Measurements from ENCODE around the gene SETD2. TPM values are rescaled to one million over a fixed set of nuclear protein-coding genes. Genes with fewer than 3 reads are reported as not detected.

The SETD2 gene
- total RNA-seq, 4 donors from 2014 or later = 54.3 to 113 (median 67.9) TPM

DNA sequence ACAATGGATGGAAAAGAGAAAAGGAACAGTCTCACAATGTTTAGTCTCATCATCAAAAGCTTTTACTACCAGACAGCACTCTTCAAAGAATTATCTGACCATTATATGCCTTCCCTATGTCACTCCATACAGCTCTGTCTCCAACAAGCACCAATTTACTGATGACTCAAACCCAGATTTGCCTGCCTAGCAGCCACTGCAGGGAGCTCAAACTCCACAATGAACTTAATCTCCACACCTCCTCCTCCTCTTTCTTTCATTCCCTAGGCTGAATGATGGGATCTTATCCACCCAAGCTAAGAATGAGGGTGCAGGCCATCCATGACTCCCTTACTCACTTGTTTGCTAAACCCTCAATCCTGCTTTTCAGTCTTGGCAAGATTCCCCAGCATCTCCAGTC lies 139.0 kb downstream of the SETD2 start:
- in situ Hi-C loops (cut with MboI; ENCODE audit: low pct_ligation_motif_present in 1 of 4, low pct_unique_long_range_greater_than_20kb in 1 of 4, low sequenced_read_pairs in 3 of 4) = loop anchor here in 3 of 4 donors (25.0 kb wide), 2 partner anchors 137 to 313 kb away; partner anchors contain the start of genes PRSS50 (in 2 of the 3), TMIE (in 2 of the 3) and SETD2 (in 1 of the 3)
- no peak for TF ChIP-seq EP300 (IDR thresholded peaks at IDR 0.05; ENCODE audit: low read depth)
- no peak for TF ChIP-seq POLR2A (IDR thresholded peaks at IDR 0.05)
- TF ChIP-seq, protein P1, sequence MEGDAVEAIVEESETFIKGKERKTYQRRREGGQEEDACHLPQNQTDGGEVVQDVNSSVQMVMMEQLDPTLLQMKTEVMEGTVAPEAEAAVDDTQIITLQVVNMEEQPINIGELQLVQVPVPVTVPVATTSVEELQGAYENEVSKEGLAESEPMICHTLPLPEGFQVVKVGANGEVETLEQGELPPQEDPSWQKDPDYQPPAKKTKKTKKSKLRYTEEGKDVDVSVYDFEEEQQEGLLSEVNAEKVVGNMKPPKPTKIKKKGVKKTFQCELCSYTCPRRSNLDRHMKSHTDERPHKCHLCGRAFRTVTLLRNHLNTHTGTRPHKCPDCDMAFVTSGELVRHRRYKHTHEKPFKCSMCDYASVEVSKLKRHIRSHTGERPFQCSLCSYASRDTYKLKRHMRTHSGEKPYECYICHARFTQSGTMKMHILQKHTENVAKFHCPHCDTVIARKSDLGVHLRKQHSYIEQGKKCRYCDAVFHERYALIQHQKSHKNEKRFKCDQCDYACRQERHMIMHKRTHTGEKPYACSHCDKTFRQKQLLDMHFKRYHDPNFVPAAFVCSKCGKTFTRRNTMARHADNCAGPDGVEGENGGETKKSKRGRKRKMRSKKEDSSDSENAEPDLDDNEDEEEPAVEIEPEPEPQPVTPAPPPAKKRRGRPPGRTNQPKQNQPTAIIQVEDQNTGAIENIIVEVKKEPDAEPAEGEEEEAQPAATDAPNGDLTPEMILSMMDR (IDR thresholded peaks at IDR 0.05) = no peak
- TF ChIP-seq POLR2AphosphoS5 (IDR thresholded peaks at IDR 0.05) = no peak
- intact Hi-C loops (cut with DNase I; ENCODE audit: low total_unique reads) = no loop called here
- Histone ChIP-seq H3K36me3 (peaks cover 0 to 3% (median 0%) of the 10 kb centered on the region in 4 donors), H3K27ac (no peak overlapping the region), H3K4me3 (no peak overlapping the region), H3K4me1 (peaks cover 8 to 22% (median 15%) of the 10 kb centered on the region in 4 donors), H3K27me3 (no peaks in the 10 kb centered on the region), H3K9me3 (no peaks in the 10 kb centered on the region)
- no peak for DNase-seq

DNA sequence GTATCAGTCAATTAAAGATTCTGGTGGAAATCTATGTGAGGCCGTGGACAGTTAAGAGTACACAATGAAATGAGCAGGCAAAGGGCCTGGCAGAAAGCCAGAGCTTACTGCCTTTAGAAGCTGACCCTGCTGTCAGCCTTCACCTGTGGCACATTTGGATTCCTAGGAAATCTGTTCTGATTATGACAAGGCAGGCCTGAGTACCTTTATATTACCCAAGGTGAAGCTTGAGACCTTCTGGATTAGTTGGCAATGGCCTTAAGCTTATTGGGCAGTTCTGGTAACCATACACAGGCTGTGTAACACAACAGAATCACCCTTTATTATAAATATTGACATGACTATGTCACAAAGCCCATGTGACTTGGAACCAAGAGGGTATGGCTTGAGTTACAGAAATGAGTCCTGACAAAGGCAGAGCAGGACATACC lies 141.3 kb downstream of the SETD2 start:
- in situ Hi-C loops (cut with MboI; ENCODE audit: low pct_ligation_motif_present in 1 of 4, low pct_unique_long_range_greater_than_20kb in 1 of 4, low sequenced_read_pairs in 3 of 4) = loop anchor here in 3 of 4 donors (25.0 kb wide), 2 partner anchors 140 to 310 kb away; partner anchors contain the start of genes PRSS50 (in 2 of the 3), TMIE (in 2 of the 3) and SETD2 (in 1 of the 3)
- no peaks in the 10 kb centered on the region for H3K9me3 ChIP-seq
- H3K36me3 ChIP-seq = peaks cover 0 to 13% (median 5%) of the 10 kb centered on the region in 4 donors
- peak overlapping the region; percentile 46 to 70 (median 54) for H3K27ac ChIP-seq
- intact Hi-C loops (cut with DNase I; ENCODE audit: low total_unique reads) = no loop called here
- no peak overlapping the region for H3K4me3 ChIP-seq
- peak; percentile 71 for DNase-seq
- TF ChIP-seq, protein P1 (IDR thresholded peaks at IDR 0.05) = no peak
- TF ChIP-seq POLR2AphosphoS5 (IDR thresholded peaks at IDR 0.05) = no peak
- TF ChIP-seq EP300 (IDR thresholded peaks at IDR 0.05; ENCODE audit: low read depth) = no peak
- TF ChIP-seq POLR2A (IDR thresholded peaks at IDR 0.05) = no peak
- no peaks in the 10 kb centered on the region for H3K27me3 ChIP-seq
- WGBS, 2 donors (ENCODE audit: low coverage in 1 of 2) = 16 to 43% methylated on average over 1 of the region's 1 CpG
- H3K4me1 ChIP-seq = peaks cover 8 to 22% (median 14%) of the 10 kb centered on the region in 4 donors

DNA sequence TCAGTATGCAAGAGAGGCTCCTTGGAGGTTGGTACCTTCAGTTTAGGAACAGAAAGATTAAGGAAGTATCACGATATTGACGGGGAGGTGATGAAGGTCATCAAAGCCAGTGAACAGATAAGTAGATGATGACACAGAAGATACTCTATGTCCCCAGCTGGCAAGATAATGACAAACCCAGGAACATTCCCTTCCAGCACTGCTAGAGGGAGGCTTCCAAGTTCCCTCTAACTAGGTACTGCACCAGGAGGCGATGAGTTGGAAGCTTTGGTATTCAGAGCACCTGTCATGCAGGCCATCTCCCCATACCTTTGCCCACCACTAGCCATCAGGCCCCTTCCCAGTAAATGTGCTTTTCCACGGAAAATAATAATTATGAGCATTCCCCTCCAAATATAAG lies 143.6 kb downstream of the SETD2 start:
- H3K4me3 ChIP-seq = no peak overlapping the region
- H3K9me3 ChIP-seq = no peaks in the 10 kb centered on the region
- intact Hi-C loops (cut with DNase I; ENCODE audit: low total_unique reads) = no loop called here
- in situ Hi-C loops (cut with MboI; ENCODE audit: low pct_ligation_motif_present in 1 of 4, low pct_unique_long_range_greater_than_20kb in 1 of 4, low sequenced_read_pairs in 3 of 4) = loop anchor here in 3 of 4 donors (25.0 kb wide), 2 partner anchors 142 to 308 kb away; partner anchors contain the start of genes PRSS50 (in 2 of the 3), TMIE (in 2 of the 3) and SETD2 (in 1 of the 3)
- peaks cover 8 to 22% (median 13%) of the 10 kb centered on the region in 4 donors for H3K4me1 ChIP-seq
- TF ChIP-seq, protein P1 (IDR thresholded peaks at IDR 0.05) = no peak
- TF ChIP-seq EP300 (IDR thresholded peaks at IDR 0.05; ENCODE audit: low read depth) = no peak
- TF ChIP-seq POLR2A (IDR thresholded peaks at IDR 0.05) = no peak
- no peak for TF ChIP-seq POLR2AphosphoS5 (IDR thresholded peaks at IDR 0.05)
- WGBS, 2 donors (ENCODE audit: low coverage in 1 of 2) = 93 to 100% methylated on average over 1 to 4 of the region's 4 CpGs
- H3K27me3 ChIP-seq = no peaks in the 10 kb centered on the region
- no peak overlapping the region for H3K27ac ChIP-seq
- no peak for DNase-seq
- H3K36me3 ChIP-seq = peaks cover 0 to 24% (median 10%) of the 10 kb centered on the region in 4 donors

DNA sequence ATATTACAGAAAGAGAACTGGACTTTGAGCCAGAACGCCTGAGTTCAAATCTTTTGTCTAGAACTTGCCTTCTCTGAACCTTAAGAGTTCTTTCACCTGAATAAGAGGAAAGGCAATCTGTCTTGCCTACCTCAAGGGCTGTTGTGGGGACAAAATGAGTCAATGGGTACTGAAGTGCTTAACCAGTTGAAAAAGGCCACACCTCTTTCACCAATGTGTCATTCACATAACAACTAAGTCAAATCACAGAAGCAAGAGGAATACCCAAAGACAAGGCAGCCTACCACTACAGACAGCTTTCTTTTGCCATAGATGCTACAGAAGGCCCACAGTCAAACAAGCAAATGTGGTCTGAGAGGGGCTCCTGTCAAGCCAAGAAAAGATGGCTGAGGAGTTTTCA lies 144.7 kb downstream of the SETD2 start:
- WGBS, 2 donors (ENCODE audit: low coverage in 1 of 2) = 62% methylated on average over 1 of the region's 1 CpG; no CpG with 5 or more reads in 1 of the 2 donors
- H3K4me3 ChIP-seq = no peak overlapping the region

More for the DNA sequence above, 144.7 kb downstream of the SETD2 start:
- Histone ChIP-seq H3K9me3 (no peaks in the 10 kb centered on the region), H3K4me1 (peaks cover 8 to 22% (median 13%) of the 10 kb centered on the region in 4 donors), H3K27ac (no peak overlapping the region), H3K36me3 (peaks cover 0 to 24% (median 10%) of the 10 kb centered on the region in 4 donors), H3K27me3 (no peaks in the 10 kb centered on the region)
- in situ Hi-C loops (cut with MboI; ENCODE audit: low pct_ligation_motif_present in 1 of 4, low pct_unique_long_range_greater_than_20kb in 1 of 4, low sequenced_read_pairs in 3 of 4) (loop anchor here in 3 of 4 donors (25.0 kb wide), 2 partner anchors 143 to 307 kb away; partner anchors contain the start of genes PRSS50 (in 2 of the 3), TMIE (in 2 of the 3) and SETD2 (in 1 of the 3)), intact Hi-C loops (cut with DNase I; ENCODE audit: low total_unique reads) (no loop called here)
- no peak for DNase-seq
- no peak for TF ChIP-seq EP300 (IDR thresholded peaks at IDR 0.05; ENCODE audit: low read depth)
- TF ChIP-seq POLR2AphosphoS5 (IDR thresholded peaks at IDR 0.05) = no peak
- TF ChIP-seq, protein P1 (IDR thresholded peaks at IDR 0.05) = no peak
- no peak for TF ChIP-seq POLR2A (IDR thresholded peaks at IDR 0.05)

All from transverse colon (tissue), 4 donors.